Lung (tissue), 12 donors: Measurements from ENCODE around the gene TRIM50. TPM values are rescaled to one million over a fixed set of nuclear protein-coding genes. Genes with fewer than 3 reads are reported as not detected.

Experiments used
- ATAC-seq: fragments of 200-7000 bp; cut with Tn5 transposase; one replicate; pipeline ENCODE4 v1.9.1; 2020; ENCODE audit warnings: moderate number of reproducible peaks; ENCODE audit not compliant: insufficient read depth, low FRiP score
- DNase-seq, 3 donors: peaks; one replicate each; pipeline ENCODE4 v3.0.0-alpha.2; 2013 to 2017
- H3K27ac ChIP-seq, 2 donors: one replicate each; pipeline ENCODE4 v1.5.1; 2013; ENCODE audit warnings: mild to moderate bottlenecking in 2 of 2, moderate library complexity in 2 of 2, control low read depth in 1 of 2, inconsistent platforms in 1 of 2, low read depth in 1 of 2, low read length in 1 of 2
- H3K27me3 ChIP-seq, 3 donors: one replicate each; pipeline ENCODE4 v1.5.1; 2013; ENCODE audit warnings: low read length in 2 of 3; ENCODE audit not compliant: control insufficient read depth in 3 of 3, insufficient read depth in 3 of 3
- H3K36me3 ChIP-seq, 4 donors: one replicate each; pipeline ENCODE4 v1.5.1; 2013; ENCODE audit warnings: low read length in 4 of 4, mild to moderate bottlenecking in 1 of 4, moderate library complexity in 1 of 4; ENCODE audit not compliant: control insufficient read depth in 4 of 4, insufficient read depth in 4 of 4
- H3K4me1 ChIP-seq, 5 donors: one replicate each; pipeline ENCODE4 v1.5.1; 2013; ENCODE audit warnings: low read length in 5 of 5, mild to moderate bottlenecking in 2 of 5, moderate library complexity in 1 of 5; ENCODE audit not compliant: control insufficient read depth in 5 of 5, insufficient read depth in 5 of 5
- H3K4me3 ChIP-seq: one replicate; pipeline ENCODE4 v1.5.1; 2013; ENCODE audit warnings: mild to moderate bottlenecking, control low read depth, moderate library complexity
- H3K9ac ChIP-seq, 2 donors: one replicate each; pipeline ENCODE4 v1.5.1; 2013; ENCODE audit warnings: low read length in 2 of 2, control low read depth in 1 of 2; ENCODE audit not compliant: insufficient read depth in 1 of 2
- H3K9me3 ChIP-seq, 4 donors: one replicate each; pipeline ENCODE4 v1.5.1; 2013; ENCODE audit warnings: low read length in 3 of 4, mild to moderate bottlenecking in 1 of 4, moderate library complexity in 1 of 4; ENCODE audit not compliant: control insufficient read depth in 4 of 4, insufficient read depth in 3 of 4
- CTCF ChIP-seq: IDR thresholded peaks from 2 replicates; pipeline ENCODE4 v1.5.1; 2012; ENCODE audit warnings: mild to moderate bottlenecking; ENCODE audit errors: control extremely low read depth, extremely low read depth
- WGBS, 2 donors: extraction: QIAGEN DNeasy Blood & Tissue Kit; methylation state at CpG; one replicate each; pipeline ENCODE4 v1.1.7; 2013; 5-methylcytosine and 5-hydroxymethylcytosine counted together
- polyA plus RNA-seq, 2 donors: library from polyadenylated mRNA; stranded (reverse); fragments of 200-250 nt; gene quantifications; one replicate each; pipeline ENCODE4 v1.2.1, GENCODE V29; 2013
- total RNA-seq, 2 donors: library from RNA; depleted of rRNA in 1 of 2; stranded (reverse); fragments of >200 nt in 1 of 2; gene quantifications; one replicate each; pipeline ENCODE4 v1.2.1, GENCODE V29; 2014 to 2021
- donor health status: control.
- donor health status: control.
- donor health status: Bipolar disorder and iron deficiency.
- donor health status: healthy.
- donor health status: DM: yes; HTN: yes; CAD: no.

TRIM50 gene
- total and polyA plus RNA-seq, 4 donors = 0.02 to 0.34 (median 0.08) TPM; not detected in 1

GRCh38 chr7:73369622-73370021 lies 41.7 kb upstream of the TRIM50 start:
- DNase-seq (no peak), ATAC-seq (no peak)
- Histone ChIP-seq H3K4me1 (no peaks in the 10 kb centered on the region), H3K9me3 (no peaks in the 10 kb centered on the region), H3K27me3 (no peaks in the 10 kb centered on the region), H3K4me3 (no peak overlapping the region), H3K36me3 (no peaks in the 10 kb centered on the region), H3K27ac (no peak overlapping the region), H3K9ac (no peak overlapping the region)
- TF ChIP-seq CTCF = no peak
- 93 to 98% methylated on average over 9 of the region's 9 CpGs for WGBS, 2 donors

GRCh38 chr7:73369009-73369408 lies 41.1 kb upstream of the TRIM50 start:
- DNase-seq (no peak), ATAC-seq (no peak)
- H3K9me3 ChIP-seq = no peaks in the 10 kb centered on the region
- no peak for TF ChIP-seq CTCF
- H3K36me3 ChIP-seq = no peaks in the 10 kb centered on the region
- 84 to 91% methylated on average over 11 of the region's 11 CpGs for WGBS, 2 donors
- H3K27ac ChIP-seq = no peak overlapping the region
- H3K4me1 ChIP-seq = peaks cover 0 to 2% (median 0%) of the 10 kb centered on the region in 5 donors
- H3K9ac ChIP-seq = no peak overlapping the region
- H3K27me3 ChIP-seq = no peaks in the 10 kb centered on the region
- H3K4me3 ChIP-seq = no peak overlapping the region

- 85 to 87% methylated on average over 12 of the region's 12 CpGs for WGBS, 2 donors
- Histone ChIP-seq H3K4me3 (no peak overlapping the region), H3K27me3 (no peaks in the 10 kb centered on the region), H3K4me1 (peaks cover 0 to 2% (median 0%) of the 10 kb centered on the region in 5 donors), H3K27ac (no peak overlapping the region), H3K9ac (no peak overlapping the region), H3K9me3 (no peaks in the 10 kb centered on the region), H3K36me3 (no peaks in the 10 kb centered on the region)
- DNase-seq (no peak), ATAC-seq (no peak)
- TF ChIP-seq CTCF = no peak
Observed at GRCh38 chr7:73366990-73367389, 39.1 kb upstream of the TRIM50 start.

GRCh38 chr7:73366127-73366526 lies 38.2 kb upstream of the TRIM50 start:
- Histone ChIP-seq H3K27ac (no peak overlapping the region), H3K4me1 (peaks cover 0 to 2% (median 0%) of the 10 kb centered on the region in 5 donors), H3K36me3 (no peaks in the 10 kb centered on the region), H3K9ac (no peak overlapping the region), H3K27me3 (no peaks in the 10 kb centered on the region), H3K9me3 (no peaks in the 10 kb centered on the region), H3K4me3 (no peak overlapping the region)
- no peak for ATAC-seq
- no peak for TF ChIP-seq CTCF
- DNase-seq = no peak
- 93 to 94% methylated on average over 11 of the region's 11 CpGs for WGBS, 2 donors
